Measurements from ENCODE around the gene RAPGEF6.

The RAPGEF6 gene

GRCh38 chr5:131426011-131426410 is 209.0 kb downstream of the RAPGEF6 start:
- Histone ChIP-seq H3K4me2 (ENCODE audit: low read depth, low read length, poor library complexity, severe bottlenecking) (no peak overlapping the region), H3K4me1 (ENCODE audit: insufficient read depth, low read length, poor library complexity, severe bottlenecking) (no peaks in the 10 kb centered on the region), H3F3A (ENCODE audit: low read depth) (no peaks in the 10 kb centered on the region), H4K20me1 (ENCODE audit: insufficient read depth, low read length, poor library complexity, severe bottlenecking) (no peaks in the 10 kb centered on the region), H3K4me3 (ENCODE audit: low read length, poor library complexity, severe bottlenecking) (no peak overlapping the region), H3K36me3 (ENCODE audit: insufficient read depth, low read length) (peaks cover 21% of the 10 kb centered on the region; the same call in 1 of the 2 replicates), H3K79me2 (ENCODE audit: insufficient read depth, low read length) (no peaks in the 10 kb centered on the region), H2AFZ (ENCODE audit: low read length) (no peak overlapping the region), H3K9ac (ENCODE audit: low read depth, low read length, poor library complexity, severe bottlenecking) (no peak overlapping the region), H3K9me3 (ENCODE audit: insufficient read depth, low read depth, low read length) (no peaks in the 10 kb centered on the region), H3K9me2 (replicated peaks; ENCODE audit: low read depth, low read length) (no peaks in the 10 kb centered on the region), H3K27me3 (ENCODE audit: insufficient read depth, low read length, poor library complexity, severe bottlenecking) (no peaks in the 10 kb centered on the region)
- no peak for TF ChIP-seq EZH2phosphoT487 (IDR thresholded peaks at IDR 0.05; ENCODE audit: borderline replicate concordance)
- TF ChIP-seq CTCF (conservative IDR thresholded peaks at IDR 0.05; ENCODE audit: low read length), result no peak

- no peaks in the 10 kb centered on the region for H3K4me1 ChIP-seq (ENCODE audit: insufficient read depth, low read length, poor library complexity, severe bottlenecking)
- H3K36me3 ChIP-seq (ENCODE audit: insufficient read depth, low read length), result peaks cover 9% of the 10 kb centered on the region; the same call in 1 of the 2 replicates
- peak; percentile 59 for TF ChIP-seq CTCF (conservative IDR thresholded peaks at IDR 0.05; ENCODE audit: low read length)
- no peak for TF ChIP-seq EZH2phosphoT487 (IDR thresholded peaks at IDR 0.05; ENCODE audit: borderline replicate concordance)
- no peak overlapping the region for H3K9ac ChIP-seq (ENCODE audit: low read depth, low read length, poor library complexity, severe bottlenecking)
- no peaks in the 10 kb centered on the region for H3K9me2 ChIP-seq (replicated peaks; ENCODE audit: low read depth, low read length)
- H3F3A ChIP-seq (ENCODE audit: low read depth), result no peaks in the 10 kb centered on the region
- H4K20me1 ChIP-seq (ENCODE audit: insufficient read depth, low read length, poor library complexity, severe bottlenecking), result no peaks in the 10 kb centered on the region
- no peaks in the 10 kb centered on the region for H3K9me3 ChIP-seq (ENCODE audit: insufficient read depth, low read depth, low read length)
- no peak overlapping the region for H3K4me2 ChIP-seq (ENCODE audit: low read depth, low read length, poor library complexity, severe bottlenecking)
- H3K4me3 ChIP-seq (ENCODE audit: low read length, poor library complexity, severe bottlenecking), result no peak overlapping the region
- no peaks in the 10 kb centered on the region for H3K27me3 ChIP-seq (ENCODE audit: insufficient read depth, low read length, poor library complexity, severe bottlenecking)
- no peaks in the 10 kb centered on the region for H3K79me2 ChIP-seq (ENCODE audit: insufficient read depth, low read length)
- H2AFZ ChIP-seq (ENCODE audit: low read length), result no peak overlapping the region
These were observed 212.0 kb downstream of the RAPGEF6 start for GRCh38 chr5:131423056-131423455.

- no peaks in the 10 kb centered on the region for H3K27me3 ChIP-seq (ENCODE audit: insufficient read depth, low read length, poor library complexity, severe bottlenecking)
- H3K4me2 ChIP-seq (ENCODE audit: low read depth, low read length, poor library complexity, severe bottlenecking), result no peak overlapping the region
- H3F3A ChIP-seq (ENCODE audit: low read depth), result no peaks in the 10 kb centered on the region
- no peak overlapping the region for H3K9ac ChIP-seq (ENCODE audit: low read depth, low read length, poor library complexity, severe bottlenecking)
- H3K4me3 ChIP-seq (ENCODE audit: low read length, poor library complexity, severe bottlenecking), result no peak overlapping the region
- H3K4me1 ChIP-seq (ENCODE audit: insufficient read depth, low read length, poor library complexity, severe bottlenecking), result peaks cover 7% of the 10 kb centered on the region
- no peaks in the 10 kb centered on the region for H3K9me3 ChIP-seq (ENCODE audit: insufficient read depth, low read depth, low read length)
- no peak overlapping the region for H2AFZ ChIP-seq (ENCODE audit: low read length)
- H3K9me2 ChIP-seq (replicated peaks; ENCODE audit: low read depth, low read length), result no peaks in the 10 kb centered on the region
- TF ChIP-seq EZH2phosphoT487 (IDR thresholded peaks at IDR 0.05; ENCODE audit: borderline replicate concordance) (no peak), CTCF (conservative IDR thresholded peaks at IDR 0.05; ENCODE audit: low read length) (no peak)
- no peaks in the 10 kb centered on the region for H3K36me3 ChIP-seq (ENCODE audit: insufficient read depth, low read length)
- no peaks in the 10 kb centered on the region for H3K79me2 ChIP-seq (ENCODE audit: insufficient read depth, low read length)
- no peaks in the 10 kb centered on the region for H4K20me1 ChIP-seq (ENCODE audit: insufficient read depth, low read length, poor library complexity, severe bottlenecking)
These were observed 215.2 kb downstream of the RAPGEF6 start for GRCh38 chr5:131419877-131420276.
